ENCODE data around the gene ZNF771. TPM values are rescaled to one million over a fixed set of nuclear protein-coding genes. Genes with fewer than 3 reads are reported as not detected.
A peak's percentile ranks its signal among the peaks of the same experiment; 100 is the strongest.
"Not testable (repeated sequence)": the region's sequence is repeated elsewhere in the genome, so short reads cannot be mapped to it uniquely, and the experiment has no call there.

Gene ZNF771
- total RNA-seq, 2 donors from 2014 or later, result 21.8 to 25.7 TPM

DNA sequence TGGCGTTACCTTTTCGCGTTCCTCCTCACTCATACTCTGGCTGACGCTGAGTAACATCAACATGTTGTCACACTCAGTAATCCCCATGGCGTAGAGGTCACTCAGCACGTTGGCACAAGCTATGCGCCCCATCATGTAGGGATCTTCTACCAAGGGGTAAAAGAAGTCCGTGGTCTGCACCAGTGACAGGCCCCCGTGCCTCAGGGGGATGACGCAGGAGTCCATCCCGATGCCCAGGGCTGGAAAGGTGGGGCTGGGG is 37.7 kb downstream of the ZNF771 start:
- ATAC-seq (ENCODE audit: insufficient number of reproducible peaks, low FRiP score, low read depth) (no peak), DNase-seq (ENCODE audit: low spot score) (no peak)
- TF ChIP-seq, protein P1, sequence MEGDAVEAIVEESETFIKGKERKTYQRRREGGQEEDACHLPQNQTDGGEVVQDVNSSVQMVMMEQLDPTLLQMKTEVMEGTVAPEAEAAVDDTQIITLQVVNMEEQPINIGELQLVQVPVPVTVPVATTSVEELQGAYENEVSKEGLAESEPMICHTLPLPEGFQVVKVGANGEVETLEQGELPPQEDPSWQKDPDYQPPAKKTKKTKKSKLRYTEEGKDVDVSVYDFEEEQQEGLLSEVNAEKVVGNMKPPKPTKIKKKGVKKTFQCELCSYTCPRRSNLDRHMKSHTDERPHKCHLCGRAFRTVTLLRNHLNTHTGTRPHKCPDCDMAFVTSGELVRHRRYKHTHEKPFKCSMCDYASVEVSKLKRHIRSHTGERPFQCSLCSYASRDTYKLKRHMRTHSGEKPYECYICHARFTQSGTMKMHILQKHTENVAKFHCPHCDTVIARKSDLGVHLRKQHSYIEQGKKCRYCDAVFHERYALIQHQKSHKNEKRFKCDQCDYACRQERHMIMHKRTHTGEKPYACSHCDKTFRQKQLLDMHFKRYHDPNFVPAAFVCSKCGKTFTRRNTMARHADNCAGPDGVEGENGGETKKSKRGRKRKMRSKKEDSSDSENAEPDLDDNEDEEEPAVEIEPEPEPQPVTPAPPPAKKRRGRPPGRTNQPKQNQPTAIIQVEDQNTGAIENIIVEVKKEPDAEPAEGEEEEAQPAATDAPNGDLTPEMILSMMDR (IDR thresholded peaks at IDR 0.05), result no peak
- Histone ChIP-seq H3K4me1 (ENCODE audit: control insufficient read depth in 1 of 2, low read depth in 2 of 2) (peaks cover 9 to 20% of the 10 kb centered on the region in 2 donors), H3K27ac (peak overlapping the region; percentile 85 to 88), H3K36me3 (no peaks in the 10 kb centered on the region), H3K4me3 (peak overlapping the region; percentile 82), H3K9me3 (no peaks in the 10 kb centered on the region), H3K27me3 (replicated peaks; ENCODE audit: insufficient read depth) (no peaks in the 10 kb centered on the region)

DNA sequence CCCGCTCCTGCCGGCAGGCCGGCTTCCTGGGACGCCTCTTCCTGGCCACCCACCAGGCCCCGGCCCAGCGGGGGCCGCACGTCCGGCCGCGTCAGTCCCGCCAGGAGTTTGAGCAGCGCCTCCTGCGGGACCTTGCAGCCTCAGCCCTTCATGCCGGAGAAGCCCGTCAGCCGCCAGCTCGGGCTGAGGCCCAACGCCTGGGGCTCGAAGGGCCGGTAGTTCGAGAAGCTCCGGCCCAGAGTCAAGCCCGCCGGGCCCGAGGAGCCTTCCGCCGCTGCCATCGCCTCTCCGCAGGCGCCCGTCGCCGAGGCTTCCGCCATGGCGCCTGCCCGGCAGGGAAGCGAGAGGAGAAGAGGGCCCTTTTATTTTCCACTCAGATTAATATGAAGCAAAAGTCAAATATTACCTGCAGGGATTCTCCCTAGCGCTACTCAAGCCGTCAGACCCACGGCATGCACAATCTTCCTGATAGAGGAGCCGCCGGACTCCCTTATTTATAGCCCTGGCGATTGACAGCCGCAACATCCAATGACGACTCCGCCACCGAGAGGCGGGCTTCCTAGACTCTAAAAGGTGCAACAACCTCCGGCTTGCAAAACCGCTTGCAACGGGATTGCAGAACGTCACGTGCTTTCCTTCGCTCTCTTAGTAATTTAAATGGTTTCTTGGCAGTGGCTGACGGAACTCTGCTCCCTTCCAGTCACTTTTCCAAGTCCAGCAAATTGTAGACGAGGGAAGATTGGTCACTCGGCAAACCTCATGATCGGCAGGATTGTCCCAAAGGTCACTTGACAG is 38.2 kb downstream of the ZNF771 start, which contains the start of gene SEPHS2:
Gene SEPHS2, minus strand, starts transcription at position 467 of the 795 bp plus-strand sequence. Its CDS starts 147 bp downstream, at position 320.
- ATAC-seq (ENCODE audit: insufficient number of reproducible peaks, low FRiP score, low read depth) (peak; percentile 96), DNase-seq (ENCODE audit: low spot score) (peak; percentile 98)
- Histone ChIP-seq H3K4me1 (ENCODE audit: control insufficient read depth in 1 of 2, low read depth in 2 of 2) (peaks cover 9 to 20% of the 10 kb centered on the region in 2 donors), H3K27me3 (replicated peaks; ENCODE audit: insufficient read depth) (no peaks in the 10 kb centered on the region), H3K9me3 (no peaks in the 10 kb centered on the region), H3K36me3 (no peaks in the 10 kb centered on the region), H3K4me3 (peak within 1 kb of the TSS; percentile 82), H3K27ac (peak within 1 kb of the TSS; percentile 85 to 88)
- TF ChIP-seq, protein P1 (IDR thresholded peaks at IDR 0.05), result peak; percentile 30

DNA sequence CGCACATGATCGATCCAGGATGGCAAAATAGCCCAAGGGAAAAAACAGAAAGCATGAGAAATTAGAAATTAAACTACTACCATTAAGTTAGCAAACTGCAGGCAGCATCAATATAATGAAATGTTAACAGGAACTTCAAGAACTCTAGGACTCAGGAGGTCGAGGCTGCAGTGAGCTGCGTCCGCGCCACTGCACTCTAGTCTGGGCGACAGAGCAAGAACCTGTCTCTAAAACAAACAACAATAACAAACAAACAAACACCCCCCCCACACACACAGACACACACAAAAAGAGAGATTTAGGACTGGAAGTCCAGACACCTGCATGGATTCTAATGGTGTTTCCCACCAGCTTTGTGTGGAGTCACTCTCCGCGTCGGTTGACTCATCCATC is 38.8 kb downstream of the ZNF771 start:
- H3K27me3 ChIP-seq (replicated peaks; ENCODE audit: insufficient read depth), result no peaks in the 10 kb centered on the region
- H3K9me3 ChIP-seq, result no peaks in the 10 kb centered on the region
- H3K36me3 ChIP-seq, result no peaks in the 10 kb centered on the region
- no peak for DNase-seq (ENCODE audit: low spot score)
- peaks cover 9 to 20% of the 10 kb centered on the region in 2 donors for H3K4me1 ChIP-seq (ENCODE audit: control insufficient read depth in 1 of 2, low read depth in 2 of 2)
- H3K27ac ChIP-seq, result peak overlapping the region; percentile 85 to 88
- no peak for ATAC-seq (ENCODE audit: insufficient number of reproducible peaks, low FRiP score, low read depth)
- H3K4me3 ChIP-seq, result peak overlapping the region; percentile 82
- TF ChIP-seq, protein P1 (IDR thresholded peaks at IDR 0.05), result no peak

DNA sequence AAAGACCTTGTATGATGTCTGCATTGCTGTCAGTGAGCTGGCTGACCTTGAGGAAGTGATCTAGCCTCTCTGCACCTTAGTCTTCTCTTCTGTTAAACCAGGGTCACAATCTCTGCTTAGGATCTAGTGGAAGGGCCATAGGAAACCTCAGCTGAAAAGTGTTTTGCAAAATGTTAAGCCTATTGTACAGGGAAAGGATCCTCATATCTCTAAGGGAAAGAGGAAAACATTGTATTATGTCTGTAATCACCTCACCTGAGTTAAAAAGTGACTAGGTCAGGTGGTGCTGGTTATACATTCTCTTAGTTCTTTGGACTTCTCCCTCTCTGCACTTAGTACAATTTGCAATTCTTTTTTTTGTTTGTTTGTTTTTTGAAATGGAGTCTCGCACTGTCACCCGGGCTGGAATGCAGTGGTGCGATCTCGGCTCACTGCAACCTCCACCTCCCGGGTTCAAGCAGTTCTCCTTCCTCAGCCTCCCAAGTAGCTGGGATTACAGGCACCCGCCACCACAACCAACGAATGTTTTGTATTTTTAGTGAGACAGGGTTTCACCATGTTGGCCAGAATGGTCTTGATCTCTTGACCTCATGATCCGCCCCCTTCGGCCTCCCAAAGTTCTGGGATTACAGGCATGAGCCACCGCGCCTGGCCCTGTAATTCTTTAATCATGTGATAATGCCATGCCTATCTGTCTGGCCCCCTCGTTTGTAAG is 40.3 kb downstream of the ZNF771 start:
- TF ChIP-seq, protein P1 (IDR thresholded peaks at IDR 0.05), result no peak
- H3K36me3 ChIP-seq, result no peaks in the 10 kb centered on the region
- H3K9me3 ChIP-seq, result no peaks in the 10 kb centered on the region
- no peak overlapping the region for H3K27ac ChIP-seq
- no peak overlapping the region for H3K4me3 ChIP-seq
- H3K27me3 ChIP-seq (replicated peaks; ENCODE audit: insufficient read depth), result no peaks in the 10 kb centered on the region
- ATAC-seq (ENCODE audit: insufficient number of reproducible peaks, low FRiP score, low read depth), result no peak
- H3K4me1 ChIP-seq (ENCODE audit: control insufficient read depth in 1 of 2, low read depth in 2 of 2), result peaks cover 9 to 20% of the 10 kb centered on the region in 2 donors
- no peak for DNase-seq (ENCODE audit: low spot score)

DNA sequence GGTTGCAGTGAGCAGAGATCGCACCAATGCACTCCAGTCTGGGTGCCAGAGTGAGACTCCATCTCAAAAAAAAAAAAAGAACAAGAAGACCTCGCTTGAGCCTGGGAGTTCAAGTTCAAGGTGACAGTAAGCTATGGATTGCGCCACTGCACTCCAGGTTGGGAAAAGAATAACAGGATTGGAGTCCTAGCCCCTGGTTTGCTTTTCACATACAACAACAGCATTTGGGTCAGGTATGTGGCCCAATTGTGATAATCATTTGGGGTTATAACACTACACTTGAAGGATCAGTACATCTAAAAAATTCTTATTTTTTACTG is 41.7 kb downstream of the ZNF771 start:
- TF ChIP-seq, protein P1 (IDR thresholded peaks at IDR 0.05), result no peak
- H3K27ac ChIP-seq, result no peak overlapping the region
- H3K4me1 ChIP-seq (ENCODE audit: control insufficient read depth in 1 of 2, low read depth in 2 of 2), result peaks cover 8 to 17% of the 10 kb centered on the region in 2 donors
- no peaks in the 10 kb centered on the region for H3K27me3 ChIP-seq (replicated peaks; ENCODE audit: insufficient read depth)
- no peaks in the 10 kb centered on the region for H3K36me3 ChIP-seq
- H3K4me3 ChIP-seq, result no peak overlapping the region
- ATAC-seq (ENCODE audit: insufficient number of reproducible peaks, low FRiP score, low read depth) (no peak), DNase-seq (ENCODE audit: low spot score) (no peak)
- no peaks in the 10 kb centered on the region for H3K9me3 ChIP-seq

DNA sequence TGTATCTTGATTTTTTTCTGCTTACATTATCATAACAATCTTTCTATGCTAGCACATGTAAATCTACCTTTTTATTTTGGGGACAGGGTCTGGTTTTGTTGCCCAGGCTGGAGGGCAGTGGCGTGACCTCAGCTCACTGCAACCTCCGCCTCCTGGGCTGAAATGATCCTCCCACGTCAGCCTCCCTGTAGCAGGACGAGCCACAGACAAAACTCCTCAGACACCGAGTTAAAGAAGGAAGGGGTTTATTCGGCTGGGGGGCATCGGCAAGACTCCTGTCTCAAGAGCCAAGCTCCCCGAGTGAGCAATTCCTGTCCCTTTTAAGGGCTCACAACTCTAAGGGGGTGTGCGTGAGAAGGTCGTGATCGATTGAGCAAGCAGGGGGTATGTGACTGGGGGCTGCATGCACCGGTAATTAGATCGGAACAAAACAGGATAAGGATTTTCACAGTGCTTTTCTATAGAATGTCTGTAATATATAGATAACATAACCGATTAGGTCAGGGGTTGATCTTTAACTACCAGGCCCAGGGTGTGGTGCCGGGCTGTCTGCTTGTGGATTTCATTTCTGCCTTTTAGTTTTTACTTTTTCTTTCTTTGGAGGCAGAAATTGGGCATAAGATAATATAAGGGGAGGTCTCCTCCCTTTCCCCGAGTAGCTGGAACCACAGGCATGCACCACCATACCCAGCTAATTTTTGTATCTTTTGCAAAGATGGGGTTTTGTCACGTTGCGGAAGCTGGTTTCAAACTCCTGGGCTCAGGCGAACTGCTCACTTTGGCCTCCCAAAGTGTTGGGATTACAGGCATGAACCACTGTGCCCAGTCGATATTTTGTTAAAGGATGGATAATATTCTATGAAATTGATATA is 45.5 kb downstream of the ZNF771 start:
- H3K4me1 ChIP-seq (ENCODE audit: control insufficient read depth in 1 of 2, low read depth in 2 of 2); H3K4me3 ChIP-seq; ATAC-seq (ENCODE audit: insufficient number of reproducible peaks, low FRiP score, low read depth); H3K36me3 ChIP-seq; H3K9me3 ChIP-seq; H3K27me3 ChIP-seq (replicated peaks; ENCODE audit: insufficient read depth); H3K27ac ChIP-seq; DNase-seq (ENCODE audit: low spot score): not testable (repeated sequence)

All from thoracic aorta (tissue), 2 donors.